COLO668 (cell line): ENCODE measurements around the gene TMCO6.

Experiments
- DNase-seq: peaks from one replicate; lab custom pipeline; 2025; ENCODE audit not compliant: unreplicated experiment; lab: John Stamatoyannopoulos, UW

TMCO6 gene

GRCh38 chr5:140672455-140673186 lies 33.4 kb downstream of the TMCO6 start:
- DNase-seq = peak; percentile 29

- no peak for DNase-seq
Observed at GRCh38 chr5:140673187-140673976, 34.1 kb downstream of the TMCO6 start, which contains the start of gene DND1. DND1 (minus strand) TSS chr5:140673576; CDS start chr5:140673542, 34 bp downstream.

GRCh38 chr5:140674211-140674610 lies 35.0 kb downstream of the TMCO6 start:
- DNase-seq = no peak

GRCh38 chr5:140674629-140675028 lies 35.4 kb downstream of the TMCO6 start:
- no peak for DNase-seq

- no peak for DNase-seq
Observed at GRCh38 chr5:140677947-140678346, 38.7 kb downstream of the TMCO6 start.

GRCh38 chr5:140678993-140679392 lies 39.7 kb downstream of the TMCO6 start:
- DNase-seq = no peak

- DNase-seq = peak; percentile 4
Observed at GRCh38 chr5:140690376-140690932, 51.2 kb downstream of the TMCO6 start.

- peak; percentile 86 for DNase-seq
Observed at GRCh38 chr5:140690941-140691924, 52.0 kb downstream of the TMCO6 start, which contains the start of the genes HARS1 and HARS2. HARS1 (minus strand) TSS chr5:140691370; CDS start chr5:140691304, 66 bp downstream. HARS2 (plus strand) TSS chr5:140691455; CDS start chr5:140691649, 194 bp downstream.

- DNase-seq = no peak
Observed at GRCh38 chr5:140694276-140694675, 55.0 kb downstream of the TMCO6 start.
